GM21381 (cell line): ENCODE results near the gene AATK.

ENCODE experiments used
- ATAC-seq: cut with Tn5 transposase; IDR thresholded peaks from one replicate; pipeline ENCODE4 v1.9.1; 2021; ENCODE audit warnings: mild to moderate bottlenecking, moderate library complexity; ENCODE audit not compliant: unreplicated experiment

Gene AATK

DNA sequence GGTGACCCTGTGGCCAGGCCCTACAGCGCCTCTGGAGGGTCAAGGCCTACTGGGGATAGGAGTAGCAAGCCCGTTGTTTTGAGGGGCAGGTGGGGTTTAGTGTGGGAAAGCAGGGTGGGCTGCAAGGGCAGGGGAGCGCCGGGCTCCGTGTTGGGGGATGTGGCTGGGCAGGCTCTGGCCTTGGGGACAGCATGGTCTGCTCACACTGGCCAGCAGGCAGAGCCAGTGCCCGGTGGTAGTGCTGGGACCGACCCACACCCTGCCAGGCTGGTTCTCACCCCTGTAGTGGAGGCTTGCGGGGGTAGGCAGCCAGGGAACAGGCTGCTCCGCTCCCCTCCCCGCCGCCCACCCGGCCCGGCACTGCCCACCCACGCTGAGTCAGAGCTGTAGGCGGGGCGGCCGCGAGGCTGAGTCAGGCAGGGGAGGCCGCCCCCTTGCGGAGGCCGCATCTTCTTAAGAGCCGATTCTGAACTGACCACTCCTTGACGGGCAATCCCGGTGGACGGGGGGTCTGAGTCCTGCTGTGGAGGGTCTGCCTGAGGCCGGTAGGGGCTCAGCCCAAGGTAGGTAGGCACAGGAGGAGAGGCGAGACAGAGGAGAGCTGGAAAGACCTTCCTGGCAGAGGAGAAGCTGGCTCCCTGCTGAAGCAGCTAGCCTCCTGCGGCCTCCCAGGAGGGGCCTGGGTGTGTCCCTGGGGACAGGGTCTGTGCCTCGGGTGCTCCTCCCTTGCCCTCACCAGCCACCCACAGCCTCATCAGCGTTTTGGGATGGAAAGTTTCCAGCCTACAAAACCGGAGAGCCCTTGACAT, 68.7 kb downstream of the AATK start:
- no peak for ATAC-seq

DNA sequence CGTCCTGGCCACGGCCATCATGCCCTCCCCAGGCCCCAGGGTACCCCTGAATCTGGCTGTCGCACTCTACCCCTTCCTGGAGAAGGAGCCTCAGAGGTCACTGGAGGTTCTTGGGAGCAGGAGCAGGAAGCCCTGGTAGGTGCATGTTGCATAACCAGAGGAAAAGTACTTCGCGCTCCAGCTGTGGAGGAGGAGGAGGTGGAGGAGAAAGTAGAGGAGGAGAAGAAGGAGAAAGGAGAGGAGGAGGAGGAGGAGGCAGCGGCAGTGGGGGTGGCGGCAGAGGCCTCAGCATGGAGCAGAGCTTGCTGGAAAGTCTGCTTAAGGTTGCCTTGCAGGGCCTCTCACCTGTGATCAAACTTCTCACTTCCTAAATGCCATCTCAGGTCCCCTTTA, 69.3 kb downstream of the AATK start:
- no peak for ATAC-seq

DNA sequence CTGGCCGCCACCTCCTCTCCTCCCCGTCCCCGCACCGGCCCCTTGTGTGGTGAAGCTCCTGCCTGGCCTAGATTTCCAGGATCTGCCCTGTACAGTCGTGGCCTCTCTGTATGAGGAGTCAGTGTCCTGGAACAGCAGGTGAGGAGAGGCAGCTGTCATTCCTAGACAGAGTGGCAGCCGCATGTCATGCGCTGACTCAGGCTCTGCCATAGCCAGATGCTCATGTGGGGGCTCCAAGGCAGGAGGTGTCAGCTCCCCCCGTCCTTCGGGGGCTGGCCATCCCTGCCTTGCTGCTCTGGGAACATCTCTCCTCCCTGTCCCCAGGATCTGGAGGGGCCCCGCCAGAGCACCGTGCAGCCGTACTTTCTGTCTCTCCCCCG, 70.6 kb downstream of the AATK start:
- no peak for ATAC-seq

DNA sequence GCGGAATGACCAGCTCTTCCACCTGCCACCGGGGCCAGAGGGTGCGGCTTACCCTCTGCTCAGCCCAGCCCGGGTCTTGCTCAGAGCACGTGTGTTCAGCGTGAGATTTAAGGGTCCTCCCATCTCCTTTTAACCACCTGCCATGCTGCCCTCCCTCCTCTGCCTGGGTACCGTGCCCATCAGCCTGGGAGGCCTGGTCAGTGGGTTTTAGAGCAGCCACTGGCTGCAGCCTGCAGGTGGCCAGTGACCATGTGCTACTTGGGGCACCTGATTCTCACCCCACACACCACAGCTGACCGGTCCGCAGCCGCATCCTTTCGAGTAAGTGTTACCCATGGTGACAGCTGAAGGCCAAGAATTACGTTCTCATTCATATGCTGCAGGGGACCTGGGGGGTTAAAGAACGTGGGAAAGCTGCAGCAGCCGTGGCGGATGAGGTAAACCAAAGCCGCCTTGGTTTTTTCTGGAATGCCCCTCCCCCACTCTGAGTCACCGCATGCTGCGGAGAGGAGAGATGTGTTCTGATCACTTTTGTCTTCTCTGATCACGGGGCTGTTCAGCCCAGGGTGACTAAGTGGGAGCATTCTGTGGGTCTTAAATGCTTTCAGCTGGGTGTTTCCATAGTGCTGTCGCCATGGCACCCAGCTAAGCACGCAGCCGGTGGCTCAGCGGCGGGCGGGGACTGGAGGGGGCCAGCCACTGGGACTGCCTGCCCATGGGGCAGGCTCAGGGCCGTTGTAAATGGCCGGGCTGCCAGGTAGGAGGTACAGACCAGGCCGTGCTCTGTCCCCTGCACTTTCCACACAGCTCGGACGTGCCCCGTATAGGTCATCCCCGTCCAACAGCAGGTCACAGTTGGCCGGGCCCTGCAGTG, 71.3 kb downstream of the AATK start:
- ATAC-seq, result no peak

GRCh38 chr17:81093619-81094508, 72.2 kb downstream of the AATK start:
- ATAC-seq, result no peak

DNA sequence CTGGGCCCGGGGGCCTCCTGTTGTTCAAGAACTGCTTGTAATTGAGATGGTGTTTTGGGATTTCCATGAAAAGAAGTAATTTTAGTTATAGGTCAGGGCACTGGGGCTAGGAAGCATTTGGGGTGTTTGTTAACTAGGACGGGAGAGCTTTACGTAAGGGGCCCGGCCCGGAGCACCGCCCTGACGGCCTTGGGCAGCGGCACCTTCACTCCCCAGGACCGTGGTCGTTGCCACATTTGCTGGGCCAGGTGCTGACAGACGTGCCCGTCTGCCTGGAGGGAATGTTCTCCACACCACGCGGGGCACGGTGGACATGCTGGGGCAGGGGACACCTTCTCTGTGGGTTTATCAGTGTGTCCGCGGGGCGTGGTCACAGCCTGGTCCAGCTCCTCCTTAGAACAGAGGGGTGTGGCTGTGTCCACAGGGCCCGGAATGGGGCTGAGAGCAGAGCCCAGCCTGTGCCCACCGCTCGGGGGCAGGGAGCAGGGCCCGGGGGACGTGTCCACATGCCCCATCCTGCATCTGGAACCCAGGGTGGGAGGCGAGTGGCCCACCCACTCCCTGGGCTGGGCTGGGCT, 73.4 kb downstream of the AATK start:
- no peak for ATAC-seq

DNA sequence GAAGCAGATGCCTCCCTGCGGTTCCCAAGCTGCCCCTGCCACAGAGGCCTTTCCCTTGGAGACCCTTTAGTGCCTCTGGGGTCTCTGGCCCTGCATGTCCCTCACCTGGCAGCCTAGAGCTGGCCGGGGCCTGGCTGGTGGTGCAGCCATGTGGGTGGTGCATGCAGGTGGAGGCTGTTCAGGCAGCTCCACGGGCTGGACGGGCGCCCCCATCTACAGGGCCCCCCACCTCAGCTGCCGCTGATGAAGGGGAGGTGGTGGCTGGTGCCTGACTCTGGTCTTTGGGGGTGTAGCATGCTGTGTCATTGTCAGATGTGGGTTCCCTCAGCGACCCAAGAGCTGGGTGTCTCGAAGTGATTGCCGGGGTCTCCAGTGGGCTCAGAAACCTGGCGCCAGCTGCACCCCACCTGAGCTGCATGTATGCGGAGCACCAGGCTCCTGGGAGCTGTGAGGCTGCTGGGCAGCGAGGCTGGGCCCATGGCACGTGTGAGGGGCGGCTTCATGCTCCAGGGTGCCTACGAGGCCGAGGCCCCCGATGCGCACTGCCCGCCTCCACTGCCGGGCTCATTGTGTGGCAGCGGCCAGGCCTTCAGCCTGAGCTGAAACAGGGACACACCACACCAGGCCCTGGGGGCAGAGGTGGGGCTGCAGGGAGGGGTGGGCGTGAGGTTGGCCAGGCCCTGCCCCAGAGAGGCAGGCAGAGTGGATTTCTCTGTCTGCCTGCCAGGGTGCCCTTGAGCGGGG, 74.1 kb downstream of the AATK start:
- ATAC-seq, result no peak

GRCh38 chr17:81091154-81091553, 74.9 kb downstream of the AATK start:
- ATAC-seq, result no peak

GRCh38 chr17:81090361-81091136, 75.5 kb downstream of the AATK start:
- no peak for ATAC-seq

DNA sequence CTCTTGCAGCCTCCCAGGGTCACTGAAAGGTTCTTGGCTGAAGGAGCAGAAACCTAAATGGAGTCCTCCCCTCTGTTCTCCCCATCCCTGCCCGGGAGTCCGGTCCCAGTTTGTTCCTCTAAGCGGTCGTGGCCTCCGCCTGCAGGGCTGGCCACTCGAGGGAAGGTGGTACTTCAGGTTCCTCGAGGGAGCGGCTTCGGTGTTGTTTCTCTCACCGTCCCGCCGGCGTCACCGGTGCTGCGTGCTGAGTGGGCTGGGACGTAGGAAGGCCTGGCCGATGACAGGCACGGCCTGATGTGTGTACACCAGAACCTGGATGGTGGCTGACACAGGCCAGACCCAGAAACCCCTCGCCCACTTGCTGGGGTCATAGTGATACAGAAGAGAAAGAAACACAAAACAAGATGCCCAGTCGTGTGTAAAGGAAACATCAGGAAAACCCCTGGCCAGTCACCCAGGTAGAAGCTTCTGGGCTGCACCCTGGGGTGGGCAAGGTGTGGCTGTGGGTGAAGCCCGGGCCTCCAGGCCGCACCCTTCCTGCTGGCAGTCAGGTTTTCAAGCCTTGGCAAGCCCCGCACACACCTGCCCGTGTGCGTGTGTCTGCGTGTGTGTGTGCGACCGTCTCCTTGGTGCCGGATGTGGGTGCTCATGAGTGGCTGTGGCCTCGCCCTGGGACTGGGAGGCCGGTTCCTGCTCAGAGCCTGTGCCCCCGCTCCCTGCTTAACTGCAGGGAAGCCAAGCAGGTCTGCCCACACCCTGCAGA, 79.1 kb downstream of the AATK start:
- ATAC-seq, result no peak

DNA sequence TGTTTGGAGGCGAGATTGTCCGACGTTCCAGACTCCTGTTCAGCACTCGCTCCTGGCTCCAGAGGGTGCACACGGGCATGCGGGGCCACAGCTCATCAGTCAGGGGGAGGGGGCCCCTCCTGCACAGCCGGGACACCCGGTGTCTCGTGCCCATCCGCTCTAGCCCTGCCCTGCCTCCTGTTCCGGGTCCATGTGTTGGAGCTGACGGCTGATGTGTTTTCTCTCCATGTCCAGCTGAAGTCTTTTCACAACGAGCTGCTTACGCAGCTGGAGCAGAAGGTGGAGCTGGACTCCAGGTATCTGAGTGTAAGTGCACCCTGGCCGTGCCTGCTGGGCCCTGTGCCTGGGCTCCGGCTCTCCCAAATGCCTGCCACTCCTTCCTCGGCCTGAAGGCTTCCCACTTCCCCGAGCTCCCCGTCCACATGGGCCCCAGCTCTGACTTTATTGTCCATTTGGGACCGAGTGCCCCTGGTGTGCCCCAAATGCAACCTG, 80.6 kb downstream of the AATK start:
- no peak for ATAC-seq

- no peak for ATAC-seq
These were observed 81.2 kb downstream of the AATK start for GRCh38 chr17:81084680-81085419.

- ATAC-seq, result no peak
These were observed 82.8 kb downstream of the AATK start for GRCh38 chr17:81083125-81083765.

GRCh38 chr17:81082177-81083073, 83.6 kb downstream of the AATK start:
- no peak for ATAC-seq

GRCh38 chr17:81081222-81082176, 84.5 kb downstream of the AATK start:
- no peak for ATAC-seq
